GM19324 (cell line): ENCODE data around the gene PABPC1L2B.
"Not testable (repeated sequence)": the region's sequence is repeated elsewhere in the genome, so short reads cannot be mapped to it uniquely, and the experiment has no call there.

ENCODE experiments used
- ATAC-seq: cut with Tn5 transposase; IDR thresholded peaks from one replicate; pipeline ENCODE4 v1.9.1; 2021; ENCODE audit warnings: mild to moderate bottlenecking, moderate library complexity; ENCODE audit not compliant: unreplicated experiment, low FRiP score

PABPC1L2B gene

DNA sequence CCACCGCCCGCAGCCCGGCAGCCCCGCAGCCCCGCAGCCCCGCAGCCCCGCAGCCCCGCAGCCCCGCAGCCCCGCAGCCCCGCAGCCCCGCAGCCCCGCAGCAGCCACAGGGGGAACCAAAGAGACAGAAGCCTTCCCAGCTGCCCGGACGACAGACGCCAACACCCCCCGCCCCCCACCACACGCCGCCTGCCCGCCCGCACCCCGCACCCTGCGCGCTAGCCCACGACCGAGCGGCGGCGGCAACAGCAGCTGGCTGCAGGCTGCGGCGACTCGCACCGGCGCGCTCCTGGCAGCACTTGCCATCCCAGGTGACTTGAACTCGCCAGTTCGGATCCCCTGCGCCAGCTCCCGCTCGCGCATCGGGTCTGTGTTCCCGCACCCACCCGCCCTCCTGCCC is at the start of gene PABPC1L2B:
Gene PABPC1L2B (plus strand): TSS at position 207 of the 400 bp plus-strand sequence. CDS start 704 bp downstream, outside the sequence.
- not testable (repeated sequence) for ATAC-seq

- ATAC-seq = not testable (repeated sequence)
Measured at GRCh38 chrX:72959971-72960370, 42.8 kb upstream of the PABPC1L2B start.

- ATAC-seq = not testable (repeated sequence)
Measured at GRCh38 chrX:72971859-72972258, 30.9 kb upstream of the PABPC1L2B start.

DNA sequence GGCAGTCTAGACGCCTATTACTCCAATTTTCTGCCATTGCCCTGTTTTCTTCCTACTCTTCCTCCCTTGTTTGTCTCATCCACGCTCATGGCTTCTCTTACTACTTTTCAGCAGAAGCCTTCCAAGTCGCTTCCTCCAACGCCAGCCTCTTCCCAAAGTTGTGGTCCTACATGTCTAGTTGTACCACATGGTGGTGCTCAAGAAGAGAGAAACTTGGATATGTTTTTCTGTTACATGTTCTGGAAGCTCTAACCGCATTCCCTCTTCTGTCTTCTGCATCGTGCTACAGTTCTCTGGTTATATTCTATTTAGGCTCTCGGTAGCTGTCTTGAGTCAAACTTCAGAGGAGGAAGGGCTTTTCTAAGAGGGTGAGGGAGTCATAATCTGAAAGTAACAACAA is 27.9 kb upstream of the PABPC1L2B start:
- ATAC-seq = not testable (repeated sequence)

- ATAC-seq = not testable (repeated sequence)
Measured at GRCh38 chrX:72980894-72981469, 21.8 kb upstream of the PABPC1L2B start.

GRCh38 chrX:73004032-73004431 is 1.3 kb downstream of the PABPC1L2B start:
- ATAC-seq = not testable (repeated sequence)

- ATAC-seq = no peak
Measured at GRCh38 chrX:73021361-73022092, 18.8 kb downstream of the PABPC1L2B start.

GRCh38 chrX:73022093-73022445 is 19.3 kb downstream of the PABPC1L2B start:
- not testable (repeated sequence) for ATAC-seq

- no peak for ATAC-seq
Measured at GRCh38 chrX:73028876-73029275, 26.1 kb downstream of the PABPC1L2B start.
